IMR-90 (cell line): ENCODE results near the gene ASB16. TPM values are rescaled to one million over a fixed set of nuclear protein-coding genes. Genes with fewer than 3 reads are reported as not detected.
A peak's percentile ranks its signal among the peaks of the same experiment; 100 is the strongest.

ENCODE experiments used
- ATAC-seq: fragments of 200-7000 bp; cut with Tn5 transposase; 2 replicates; pipeline ENCODE4 v1.9.1; 2020; ENCODE audit warnings: low read depth, mild to moderate bottlenecking, moderate library complexity
- BruUV-seq: library from RNA; stranded (reverse); fragments of 400-500 nt; replicated peaks from 2 replicates; lab custom pipeline; 2021; lab: Mats Ljungman, UMichigan
- CTCF ChIA-PET: fragments of 300-600 bp; formaldehyde crosslinking; extraction: SDS; loops from one replicate; lab custom pipeline; 2021; ENCODE audit warnings: antibody characterized with exemption; lab: Yijun Ruan, JAX
- POLR2A ChIA-PET: fragments of 300-600 bp; sonication (Branson Sonifier 250); formaldehyde crosslinking; loops from one replicate; lab custom pipeline; 2022; ENCODE audit warnings: antibody characterized with exemption; ENCODE audit not compliant: unreplicated experiment; lab: Charles Lee
- DNase-seq: peaks from one replicate; pipeline ENCODE4 v3.0.0; 2013
- H2AFZ ChIP-seq: replicated peaks from 2 replicates; pipeline ENCODE3; 2013; ENCODE audit warnings: low read length, mild to moderate bottlenecking; ENCODE audit not compliant: poor library complexity
- H2AK5ac ChIP-seq: 2 replicates; pipeline ENCODE4 v1.6.1; 2013; ENCODE audit warnings: low read depth, low read length, inconsistent platforms
- H2AK9ac ChIP-seq: replicated peaks from 2 replicates; pipeline ENCODE3; 2013; ENCODE audit warnings: mild to moderate bottlenecking, low read depth, low read length, moderate library complexity; ENCODE audit not compliant: poor library complexity
- H2BK120ac ChIP-seq: 2 replicates; pipeline ENCODE4 v1.6.1; 2013; ENCODE audit warnings: low read depth, low read length, inconsistent platforms
- H2BK15ac ChIP-seq: 3 replicates; pipeline ENCODE4 v1.6.1; 2013; ENCODE audit warnings: low read depth, low read length, inconsistent platforms
- H2BK20ac ChIP-seq: 2 replicates; pipeline ENCODE4 v1.6.1; 2013; ENCODE audit warnings: low read depth, mild to moderate bottlenecking, inconsistent platforms, low read length, moderate library complexity
- H2BK5ac ChIP-seq: 2 replicates; pipeline ENCODE4 v1.6.1; 2013; ENCODE audit warnings: mild to moderate bottlenecking, low read depth, low read length, inconsistent platforms; ENCODE audit not compliant: poor library complexity, severe bottlenecking
- H3K14ac ChIP-seq: replicated peaks from 2 replicates; pipeline ENCODE4 v1.6.1; 2013; ENCODE audit warnings: low read depth, low read length, inconsistent platforms
- H3K18ac ChIP-seq: 2 replicates; pipeline ENCODE4 v1.6.1; 2013; ENCODE audit warnings: low read depth, low read length, control low read depth
- H3K23ac ChIP-seq: 2 replicates; pipeline ENCODE4 v1.6.1; 2013; ENCODE audit warnings: low read depth, low read length, inconsistent platforms
- H3K27ac ChIP-seq: 2 replicates; pipeline ENCODE4 v1.5.1; 2013; ENCODE audit warnings: mild to moderate bottlenecking, control low read depth, low read length; ENCODE audit not compliant: insufficient read depth
- H3K27me3 ChIP-seq: 2 replicates; pipeline ENCODE4 v1.6.1; 2013; ENCODE audit warnings: low read length; ENCODE audit not compliant: control insufficient read depth, insufficient read depth
- H3K36me3 ChIP-seq: 2 replicates; pipeline ENCODE4 v1.6.1; 2013; ENCODE audit warnings: low read length, mixed read lengths; ENCODE audit not compliant: control insufficient read depth, insufficient read depth
- H3K4ac ChIP-seq: 2 replicates; pipeline ENCODE4 v1.6.1; 2013; ENCODE audit warnings: low read depth, low read length, inconsistent platforms
- H3K4me1 ChIP-seq: 2 replicates; pipeline ENCODE4 v1.6.1; 2013; ENCODE audit warnings: low read length, mixed read lengths; ENCODE audit not compliant: control insufficient read depth, insufficient read depth
- H3K4me2 ChIP-seq: 2 replicates; pipeline ENCODE4 v1.6.1; 2013; ENCODE audit warnings: low read depth, mild to moderate bottlenecking, control low read depth, low read length, moderate library complexity
- H3K4me3 ChIP-seq: 2 replicates; pipeline ENCODE4 v1.5.1; 2013; ENCODE audit warnings: low read depth, mild to moderate bottlenecking, control low read depth, low read length, moderate library complexity; ENCODE audit not compliant: insufficient read depth
- H3K56ac ChIP-seq: 2 replicates; pipeline ENCODE4 v1.6.1; 2013; ENCODE audit warnings: low read length, inconsistent platforms; ENCODE audit not compliant: insufficient read depth; ENCODE audit errors: extremely low read depth
- H3K79me1 ChIP-seq, 2 experiments: 2 replicates each; pipeline ENCODE4 v1.6.1; 2013; ENCODE audit warnings: low read length in 2 of 2, inconsistent platforms in 1 of 2, low read depth in 1 of 2
- H3K9ac ChIP-seq: 2 replicates; pipeline ENCODE4 v1.6.1; 2013; ENCODE audit warnings: low read depth, low read length, control low read depth
- H3K9me1 ChIP-seq: 2 replicates; pipeline ENCODE4 v1.6.1; 2013; ENCODE audit warnings: low read length, inconsistent platforms; ENCODE audit not compliant: insufficient read depth
- H3K9me3 ChIP-seq: 2 replicates; pipeline ENCODE4 v1.6.1; 2013; ENCODE audit warnings: low read length; ENCODE audit not compliant: control insufficient read depth, insufficient read depth
- H4K20me1 ChIP-seq: 2 replicates; pipeline ENCODE4 v1.6.1; 2013; ENCODE audit warnings: low read length, inconsistent platforms; ENCODE audit not compliant: insufficient read depth
- H4K5ac ChIP-seq: 2 replicates; pipeline ENCODE4 v1.6.1; 2013; ENCODE audit warnings: mild to moderate bottlenecking, low read depth, low read length, control low read depth
- H4K8ac ChIP-seq, 2 experiments: 2 replicates each; pipeline ENCODE4 v1.6.1; 2013; ENCODE audit warnings: low read depth in 2 of 2, low read length in 2 of 2, control low read depth in 1 of 2, inconsistent platforms in 1 of 2
- H4K91ac ChIP-seq: 2 replicates; pipeline ENCODE4 v1.6.1; 2013; ENCODE audit warnings: low read depth, low read length, inconsistent platforms; ENCODE audit not compliant: insufficient read depth
- BHLHE40 ChIP-seq: fragments of 150-350 bp; IDR thresholded peaks from 2 replicates; pipeline ENCODE4 v1.6.1; 2016; ENCODE audit warnings: mild to moderate bottlenecking, low read depth, low read length
- CEBPB ChIP-seq: IDR thresholded peaks from 2 replicates; pipeline ENCODE4 v1.6.1; 2012; ENCODE audit warnings: low read depth, low read length, improper control_type of control experiment
- CHD1 ChIP-seq: IDR thresholded peaks from 2 replicates; pipeline ENCODE4 v1.6.1; 2012; ENCODE audit warnings: low read depth, low read length, improper control_type of control experiment
- MAZ ChIP-seq: IDR thresholded peaks from 2 replicates; pipeline ENCODE4 v1.6.1; 2012; ENCODE audit warnings: low read depth, mild to moderate bottlenecking, low read length, improper control_type of control experiment, moderate library complexity, borderline replicate concordance
- MXI1 ChIP-seq: IDR thresholded peaks from 2 replicates; pipeline ENCODE4 v1.6.1; 2012; ENCODE audit warnings: low read depth, mild to moderate bottlenecking, low read length, moderate library complexity, borderline replicate concordance
- POLR2A ChIP-seq: IDR thresholded peaks from 2 replicates; pipeline ENCODE4 v1.6.1; 2012; ENCODE audit warnings: mild to moderate bottlenecking, low read depth, low read length
- RAD21 ChIP-seq: IDR thresholded peaks from 2 replicates; pipeline ENCODE4 v1.6.1; 2012; ENCODE audit warnings: low read length, improper control_type of control experiment
- RFX5 ChIP-seq: IDR thresholded peaks from 2 replicates; pipeline ENCODE4 v1.8.0; 2012; ENCODE audit warnings: low read depth, mild to moderate bottlenecking, low read length, moderate library complexity
- SMC3 ChIP-seq: fragments of 150-350 bp; IDR thresholded peaks from 2 replicates; pipeline ENCODE4 v1.6.1; 2016; ENCODE audit warnings: low read depth, mild to moderate bottlenecking, antibody characterized with exemption, low read length, moderate library complexity
- WGBS, 2 experiments: methylation state at CpG; one replicate each; pipeline versions ENCODE4 v1.1.5 to v1.1.7; 2013; ENCODE audit warnings: missing lambda C conversion rate in 2 of 2; ENCODE audit not compliant: insufficient read length in 1 of 2; ENCODE audit errors: extremely low coverage in 2 of 2; 5-methylcytosine and 5-hydroxymethylcytosine counted together
- dilution Hi-C: fragments of 300-500 bp; cut with HindIII; formaldehyde crosslinking; loops from one replicate; pipeline ENCODE4 v1.14.3; 2018; ENCODE audit warnings: low sequenced_read_pairs; ENCODE audit not compliant: unreplicated experiment
- in situ Hi-C: fragments of 300-500 bp; cut with MboI; formaldehyde crosslinking; loops from 3 replicates; pipeline ENCODE4 v1.14.3; 2019; ENCODE audit warnings: low sequenced_read_pairs, inconsistent platforms, mixed read lengths
- intact Hi-C: fragments of 100-400 bp; cut with micrococcal nuclease; formaldehyde crosslinking; loops from 2 replicates; pipeline ENCODE4 v1.10.0; 2022
- polyA plus RNA-seq, 3 experiments: library from polyadenylated mRNA; depleted of rRNA; stranded (reverse); fragments of >200 nt; gene quantifications; 2 replicates each; pipeline ENCODE4 v1.2.3, GENCODE V29; 2012; ENCODE audit warnings: low replicate concordance in 1 of 3
- total RNA-seq: library from RNA; depleted of rRNA; stranded (reverse); fragments of >200 nt; gene quantifications from 2 replicates; pipeline ENCODE4 v1.2.3, GENCODE V29; 2012
- TF ChIP-seq, protein P1 (sequence below): conservative IDR thresholded peaks from 2 replicates; pipeline ENCODE4 v1.5.1; 2012; ENCODE audit warnings: mild to moderate bottlenecking, low read depth, low read length, improper control_type of control experiment
- TF ChIP-seq, protein P2 (sequence below): fragments of 150-350 bp; IDR thresholded peaks from 2 replicates; pipeline ENCODE4 v1.6.1; 2017; ENCODE audit warnings: mild to moderate bottlenecking, antibody characterized with exemption, low read length, low read depth

Gene ASB16
- total and polyA plus RNA-seq, 2 of the 4 experiments (the other 2 are of a cell fraction): 0.05 TPM; not detected in 1

DNA sequence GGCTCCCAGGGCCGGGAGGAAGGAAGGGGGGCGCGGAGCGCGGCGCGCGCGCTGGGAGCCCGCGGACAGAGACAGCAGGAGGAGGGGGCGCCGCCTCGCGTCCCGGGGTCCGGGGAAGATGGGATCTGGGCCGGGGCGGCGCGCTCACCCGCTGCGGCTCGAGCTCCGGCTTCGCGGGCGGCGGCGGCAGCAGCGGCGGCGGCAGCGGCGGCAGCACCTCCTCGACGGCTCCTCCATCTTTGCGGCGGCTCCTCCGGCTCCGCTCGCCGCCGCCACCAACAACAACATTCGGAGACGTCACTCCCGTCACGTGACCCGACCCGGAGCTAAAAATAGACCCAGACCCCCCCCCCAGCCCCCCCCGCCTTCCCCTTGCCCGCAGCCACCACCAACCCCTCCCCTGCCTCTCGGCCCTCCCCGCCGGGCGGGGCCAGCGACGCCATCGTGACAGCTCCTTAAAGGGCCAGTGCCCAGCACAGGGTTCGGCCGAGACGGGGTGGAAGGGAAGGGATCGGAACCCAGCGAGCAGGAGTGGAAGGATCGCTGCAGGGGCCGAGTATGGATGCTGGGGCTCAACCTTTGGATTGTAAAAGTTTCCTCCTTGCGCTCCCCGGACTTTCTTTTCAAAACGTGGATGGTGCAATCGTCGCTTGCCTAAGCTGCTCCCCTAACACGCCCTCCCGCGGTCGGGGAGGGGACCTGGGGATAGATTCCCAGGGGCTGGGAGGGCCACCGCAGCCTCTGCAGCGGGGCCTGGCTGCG is 47.0 kb upstream of the ASB16 start, which contains the start of gene HDAC5:
Gene HDAC5 (minus strand): TSS at position 286 of the 762 bp plus-strand sequence. CDS start 6,126 bp downstream, outside the sequence.
- Histone ChIP-seq H3K9me3 (no peaks in the 10 kb centered on the region), H3K79me1 (peaks cover 6 to 49% of the 10 kb centered on the region in 2 experiments)

More for the DNA sequence above, 47.0 kb upstream of the ASB16 start, which contains the start of gene HDAC5:
- peaks cover 5% of the 10 kb centered on the region; the same call in 1 of the 2 replicates for H3K4me1 ChIP-seq
- WGBS, 2 experiments: 0% methylated on average over 8 of the region's 78 CpGs; no CpG with 5 or more reads in 1 of the 2 experiments
- H2AK5ac ChIP-seq: peak within 1 kb of the TSS; percentile 35; the same call in 1 of the 2 replicates
- peak within 1 kb of the TSS; percentile 83 for H2BK5ac ChIP-seq
- H3K4me3 ChIP-seq: peak within 1 kb of the TSS; percentile 78
- peak within 1 kb of the TSS; percentile 96 for H3K4ac ChIP-seq
- H2BK15ac ChIP-seq: peak within 1 kb of the TSS; percentile 98; the same call in 2 of the 3 replicates
- peak within 1 kb of the TSS; percentile 67 to 98 for H4K8ac ChIP-seq
- peak within 1 kb of the TSS; percentile 83 for H3K27ac ChIP-seq
- H2AFZ ChIP-seq: peak within 1 kb of the TSS; percentile 93
- DNase-seq (peak; percentile 91), ATAC-seq (peak; percentile 99)
- H3K27me3 ChIP-seq: no peaks in the 10 kb centered on the region
- no TSS peak for BruUV-seq
- H3K18ac ChIP-seq: peak within 1 kb of the TSS; percentile 76
- in situ Hi-C loops (no loop called here), intact Hi-C loops (loop anchor here (1.0 kb wide), 1 partner anchor 15 kb away; no protein-coding TSS in a partner anchor), dilution Hi-C loops (no loop called here)
- POLR2A ChIA-PET: interaction anchor here (0.5 to 0.6 kb wide), 3 partner anchors 54 to 762 kb away, joined by 3 to 4 read pairs (median 3); no protein-coding TSS in a partner anchor
- no peaks in the 10 kb centered on the region for H3K36me3 ChIP-seq
- CTCF ChIA-PET: interaction anchor here (1.0 to 1.3 kb wide), 2 partner anchors 8 to 15 kb away, joined by 4 to 5 read pairs; no protein-coding TSS in a partner anchor
- H4K20me1 ChIP-seq: peaks cover 32% of the 10 kb centered on the region
- peaks cover 14% of the 10 kb centered on the region for H3K9me1 ChIP-seq
- H2BK120ac ChIP-seq: peak within 1 kb of the TSS; percentile 96
- H3K56ac ChIP-seq: peak within 1 kb of the TSS; percentile 93
- H4K91ac ChIP-seq: peak within 1 kb of the TSS; percentile 98
- peak within 1 kb of the TSS; percentile 98 for H3K14ac ChIP-seq
- H3K9ac ChIP-seq: peak within 1 kb of the TSS; percentile 71
- peak within 1 kb of the TSS; percentile 90 for H2AK9ac ChIP-seq
- peak within 1 kb of the TSS; percentile 81 for H4K5ac ChIP-seq
- peak within 1 kb of the TSS; percentile 98 for H3K23ac ChIP-seq
- peak within 1 kb of the TSS; percentile 94 for H2BK20ac ChIP-seq
- peak within 1 kb of the TSS; percentile 99 for H3K4me2 ChIP-seq
- TF ChIP-seq CEBPB (peak; percentile 97), MXI1 (no peak; the same call in 1 of the 2 replicates), POLR2A (peak; percentile 26; the same call in 1 of the 2 replicates), RFX5 (no peak), RAD21 (peak; percentile 49), BHLHE40 (peak; percentile 72), CHD1 (no peak), SMC3 (peak; percentile 50), MAZ (peak; percentile 89)
- TF ChIP-seq, protein P1, sequence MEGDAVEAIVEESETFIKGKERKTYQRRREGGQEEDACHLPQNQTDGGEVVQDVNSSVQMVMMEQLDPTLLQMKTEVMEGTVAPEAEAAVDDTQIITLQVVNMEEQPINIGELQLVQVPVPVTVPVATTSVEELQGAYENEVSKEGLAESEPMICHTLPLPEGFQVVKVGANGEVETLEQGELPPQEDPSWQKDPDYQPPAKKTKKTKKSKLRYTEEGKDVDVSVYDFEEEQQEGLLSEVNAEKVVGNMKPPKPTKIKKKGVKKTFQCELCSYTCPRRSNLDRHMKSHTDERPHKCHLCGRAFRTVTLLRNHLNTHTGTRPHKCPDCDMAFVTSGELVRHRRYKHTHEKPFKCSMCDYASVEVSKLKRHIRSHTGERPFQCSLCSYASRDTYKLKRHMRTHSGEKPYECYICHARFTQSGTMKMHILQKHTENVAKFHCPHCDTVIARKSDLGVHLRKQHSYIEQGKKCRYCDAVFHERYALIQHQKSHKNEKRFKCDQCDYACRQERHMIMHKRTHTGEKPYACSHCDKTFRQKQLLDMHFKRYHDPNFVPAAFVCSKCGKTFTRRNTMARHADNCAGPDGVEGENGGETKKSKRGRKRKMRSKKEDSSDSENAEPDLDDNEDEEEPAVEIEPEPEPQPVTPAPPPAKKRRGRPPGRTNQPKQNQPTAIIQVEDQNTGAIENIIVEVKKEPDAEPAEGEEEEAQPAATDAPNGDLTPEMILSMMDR: peak; percentile 61
- TF ChIP-seq, protein P2, sequence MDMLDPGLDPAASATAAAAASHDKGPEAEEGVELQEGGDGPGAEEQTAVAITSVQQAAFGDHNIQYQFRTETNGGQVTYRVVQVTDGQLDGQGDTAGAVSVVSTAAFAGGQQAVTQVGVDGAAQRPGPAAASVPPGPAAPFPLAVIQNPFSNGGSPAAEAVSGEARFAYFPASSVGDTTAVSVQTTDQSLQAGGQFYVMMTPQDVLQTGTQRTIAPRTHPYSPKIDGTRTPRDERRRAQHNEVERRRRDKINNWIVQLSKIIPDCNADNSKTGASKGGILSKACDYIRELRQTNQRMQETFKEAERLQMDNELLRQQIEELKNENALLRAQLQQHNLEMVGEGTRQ: peak; percentile 90
